ENCODE results near the gene ENGASE. TPM values are rescaled to one million over a fixed set of nuclear protein-coding genes. Genes with fewer than 3 reads are reported as not detected.

The ENGASE gene
- total and polyA plus RNA-seq, 2 donors (not counting 1 experiment from before 2014, with no cell fraction given): 92.1 to 122 TPM

DNA sequence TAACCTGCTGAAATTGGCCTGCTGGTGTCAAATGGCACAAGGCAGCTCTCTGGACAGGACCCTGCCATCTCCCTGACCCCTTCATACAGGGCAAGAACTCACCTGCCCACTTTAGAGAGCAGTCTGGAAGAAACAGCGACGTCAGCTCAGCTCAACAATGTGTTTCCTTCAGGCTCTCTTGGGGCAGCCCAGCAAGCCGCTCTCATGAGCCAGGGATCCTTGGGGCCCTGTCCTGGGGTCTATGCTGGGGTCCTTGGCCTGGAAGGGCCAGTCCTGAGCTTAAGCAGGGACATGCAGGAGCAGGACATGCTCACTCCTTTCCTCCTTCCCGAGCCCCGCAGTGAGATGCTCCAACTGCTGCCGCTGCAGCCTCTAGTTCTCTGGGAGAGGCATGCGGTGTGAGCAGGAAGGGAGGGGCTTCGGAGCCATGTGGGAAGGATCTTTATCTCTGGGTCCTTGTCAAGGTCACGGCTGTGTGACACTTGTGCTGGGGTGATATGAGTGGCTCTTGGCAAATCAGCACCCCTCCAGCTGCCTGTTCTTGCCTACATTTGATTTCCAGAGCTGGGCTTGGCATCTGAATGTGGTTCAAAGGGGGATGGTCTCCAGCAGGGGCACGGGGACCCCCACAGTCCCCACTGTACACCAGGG lies 47.2 kb upstream of the ENGASE start:
- ChIA-PET POLR2A (no interaction called here), CTCF (interaction anchor here (2.1 to 2.5 kb wide), 2 partner anchors 15 to 18 kb away, joined by 7 to 8 read pairs; no protein-coding TSS in a partner anchor)
- peaks cover 0 to 57% (median 16%) of the 10 kb centered on the region in 4 experiments for H3K27me3 ChIP-seq (replicated peaks in 1 of 4; ENCODE audit: control extremely low read depth in 1 of 4, control insufficient read depth in 3 of 4, insufficient read depth in 4 of 4, low read length in 3 of 4)
- DNase-seq (no peak), ATAC-seq (ENCODE audit: low read depth) (no peak)
- Mint-ChIP-seq H3K9me3 (ENCODE audit: insufficient read depth) (no peaks in the 10 kb centered on the region), H3K27me3 (peaks cover 67% of the 10 kb centered on the region), H3K4me1 (peaks cover 9% of the 10 kb centered on the region), H3K27ac (no peak overlapping the region), H3K4me3 (peak overlapping the region; percentile 34)
- no peaks in the 10 kb centered on the region for H3K79me2 ChIP-seq (ENCODE audit: control insufficient read depth, insufficient read depth, low read length)
- H3K9me3 ChIP-seq (ENCODE audit: control extremely low read depth in 1 of 3, control insufficient read depth in 2 of 3, insufficient read depth in 1 of 3, low read length in 2 of 3): peaks cover 0 to 4% (median 0%) of the 10 kb centered on the region in 3 donors
- H2AFZ ChIP-seq (ENCODE audit: insufficient read depth, low read depth, low read length, poor library complexity, severe bottlenecking): no peak overlapping the region
- no peaks in the 10 kb centered on the region for H4K20me1 ChIP-seq (ENCODE audit: control insufficient read depth, insufficient read depth, low read length, poor library complexity, severe bottlenecking)
- H3K4me2 ChIP-seq (replicated peaks; ENCODE audit: low read depth, low read length, poor library complexity, severe bottlenecking): no peak overlapping the region
- H3K9ac ChIP-seq (ENCODE audit: low read length): no peak overlapping the region
- H3K4me3 ChIP-seq (ENCODE audit: control extremely low read depth in 1 of 5, extremely low read depth in 1 of 5, insufficient read depth in 1 of 5, low read depth in 2 of 5, low read length in 4 of 5): no peak overlapping the region
- no peak for TF ChIP-seq EZH2 (IDR thresholded peaks at IDR 0.05; ENCODE audit: borderline replicate concordance, insufficient read depth, low read depth, low read length, poor library complexity, severe bottlenecking)
- no peak overlapping the region for H3K27ac ChIP-seq (ENCODE audit: low read length in 2 of 2)
- 75% methylated on average over 7 of the region's 10 CpGs for WGBS (ENCODE audit: insufficient coverage)
- H3K4me1 ChIP-seq (ENCODE audit: control insufficient read depth in 2 of 2, insufficient read depth in 2 of 2, low read length in 2 of 2): peaks cover 12 to 14% of the 10 kb centered on the region in 2 donors
- H3K36me3 ChIP-seq (replicated peaks in 1 of 2; ENCODE audit: control extremely low read depth in 1 of 2, control insufficient read depth in 1 of 2, extremely low read depth in 1 of 2, insufficient read depth in 2 of 2, low read length in 1 of 2): no peaks in the 10 kb centered on the region
- intact Hi-C loops (cut with micrococcal nuclease): no loop called here

DNA sequence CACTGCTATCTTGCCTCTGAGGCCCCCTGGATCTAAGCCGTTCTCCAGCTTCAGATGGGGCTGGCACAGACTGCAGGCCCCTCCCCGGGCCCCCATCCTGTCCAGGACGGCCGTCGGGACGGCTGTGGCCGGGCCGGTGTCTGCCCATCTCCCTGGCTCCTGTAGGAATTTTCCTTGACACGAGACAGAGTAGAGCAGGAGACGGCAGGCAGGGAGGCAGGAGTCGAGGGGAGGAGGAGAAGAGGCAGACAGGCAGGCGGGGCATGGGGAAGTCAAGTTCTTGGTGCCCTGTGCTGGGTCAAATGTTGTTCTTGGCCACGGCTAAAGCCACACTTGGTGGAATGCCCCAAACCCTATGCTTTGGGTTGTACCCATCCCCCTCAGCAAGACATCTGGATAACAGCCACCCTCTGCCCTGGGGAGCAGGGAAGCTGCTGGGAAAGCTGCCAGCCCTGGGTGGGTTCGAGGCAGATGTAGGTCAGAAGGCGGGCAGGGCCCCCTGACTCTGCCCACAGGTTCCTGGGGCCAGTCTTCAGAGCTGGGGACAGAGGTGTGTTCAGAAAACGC lies 46.6 kb upstream of the ENGASE start:
- DNase-seq: no peak
- Histone ChIP-seq H3K4me3 (ENCODE audit: control extremely low read depth in 1 of 5, extremely low read depth in 1 of 5, insufficient read depth in 1 of 5, low read depth in 2 of 5, low read length in 4 of 5) (no peak overlapping the region), H3K4me2 (replicated peaks; ENCODE audit: low read depth, low read length, poor library complexity, severe bottlenecking) (no peak overlapping the region), H3K27ac (ENCODE audit: low read length in 2 of 2) (no peak overlapping the region), H3K27me3 (replicated peaks in 1 of 4; ENCODE audit: control extremely low read depth in 1 of 4, control insufficient read depth in 3 of 4, insufficient read depth in 4 of 4, low read length in 3 of 4) (peaks cover 0 to 59% (median 15%) of the 10 kb centered on the region in 4 experiments), H4K20me1 (ENCODE audit: control insufficient read depth, insufficient read depth, low read length, poor library complexity, severe bottlenecking) (no peaks in the 10 kb centered on the region), H3K79me2 (ENCODE audit: control insufficient read depth, insufficient read depth, low read length) (no peaks in the 10 kb centered on the region), H3K9ac (ENCODE audit: low read length) (no peak overlapping the region), H3K36me3 (replicated peaks in 1 of 2; ENCODE audit: control extremely low read depth in 1 of 2, control insufficient read depth in 1 of 2, extremely low read depth in 1 of 2, insufficient read depth in 2 of 2, low read length in 1 of 2) (no peaks in the 10 kb centered on the region), H2AFZ (ENCODE audit: insufficient read depth, low read depth, low read length, poor library complexity, severe bottlenecking) (no peak overlapping the region), H3K9me3 (ENCODE audit: control extremely low read depth in 1 of 3, control insufficient read depth in 2 of 3, insufficient read depth in 1 of 3, low read length in 2 of 3) (peaks cover 0 to 4% (median 0%) of the 10 kb centered on the region in 3 donors), H3K4me1 (ENCODE audit: control insufficient read depth in 2 of 2, insufficient read depth in 2 of 2, low read length in 2 of 2) (peaks cover 12 to 14% of the 10 kb centered on the region in 2 donors)
- ChIA-PET POLR2A (no interaction called here), CTCF (interaction anchor here (2.1 to 2.5 kb wide), 2 partner anchors 14 to 17 kb away, joined by 7 to 8 read pairs; no protein-coding TSS in a partner anchor)
- no peak for ATAC-seq (ENCODE audit: low read depth)
- Mint-ChIP-seq H3K27ac (no peak overlapping the region), H3K4me1 (peaks cover 9% of the 10 kb centered on the region), H3K27me3 (peaks cover 66% of the 10 kb centered on the region), H3K4me3 (no peak overlapping the region), H3K9me3 (ENCODE audit: insufficient read depth) (no peaks in the 10 kb centered on the region)
- WGBS (ENCODE audit: insufficient coverage): 57% methylated on average over 15 of the region's 16 CpGs
- TF ChIP-seq EZH2 (IDR thresholded peaks at IDR 0.05; ENCODE audit: borderline replicate concordance, insufficient read depth, low read depth, low read length, poor library complexity, severe bottlenecking): no peak
- TF ChIP-seq, protein P1, sequence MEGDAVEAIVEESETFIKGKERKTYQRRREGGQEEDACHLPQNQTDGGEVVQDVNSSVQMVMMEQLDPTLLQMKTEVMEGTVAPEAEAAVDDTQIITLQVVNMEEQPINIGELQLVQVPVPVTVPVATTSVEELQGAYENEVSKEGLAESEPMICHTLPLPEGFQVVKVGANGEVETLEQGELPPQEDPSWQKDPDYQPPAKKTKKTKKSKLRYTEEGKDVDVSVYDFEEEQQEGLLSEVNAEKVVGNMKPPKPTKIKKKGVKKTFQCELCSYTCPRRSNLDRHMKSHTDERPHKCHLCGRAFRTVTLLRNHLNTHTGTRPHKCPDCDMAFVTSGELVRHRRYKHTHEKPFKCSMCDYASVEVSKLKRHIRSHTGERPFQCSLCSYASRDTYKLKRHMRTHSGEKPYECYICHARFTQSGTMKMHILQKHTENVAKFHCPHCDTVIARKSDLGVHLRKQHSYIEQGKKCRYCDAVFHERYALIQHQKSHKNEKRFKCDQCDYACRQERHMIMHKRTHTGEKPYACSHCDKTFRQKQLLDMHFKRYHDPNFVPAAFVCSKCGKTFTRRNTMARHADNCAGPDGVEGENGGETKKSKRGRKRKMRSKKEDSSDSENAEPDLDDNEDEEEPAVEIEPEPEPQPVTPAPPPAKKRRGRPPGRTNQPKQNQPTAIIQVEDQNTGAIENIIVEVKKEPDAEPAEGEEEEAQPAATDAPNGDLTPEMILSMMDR (IDR thresholded peaks at IDR 0.05): no peak
- intact Hi-C loops (cut with micrococcal nuclease): no loop called here
